Inflammatory macrophage treated with lipopolysaccharide for 4 hours (primary cell): ENCODE results near the gene SPPL2B.

Experiments used
- DNase-seq: peaks from one replicate; pipeline ENCODE4 v3.0.0-alpha.2; 2020

Gene SPPL2B

DNA sequence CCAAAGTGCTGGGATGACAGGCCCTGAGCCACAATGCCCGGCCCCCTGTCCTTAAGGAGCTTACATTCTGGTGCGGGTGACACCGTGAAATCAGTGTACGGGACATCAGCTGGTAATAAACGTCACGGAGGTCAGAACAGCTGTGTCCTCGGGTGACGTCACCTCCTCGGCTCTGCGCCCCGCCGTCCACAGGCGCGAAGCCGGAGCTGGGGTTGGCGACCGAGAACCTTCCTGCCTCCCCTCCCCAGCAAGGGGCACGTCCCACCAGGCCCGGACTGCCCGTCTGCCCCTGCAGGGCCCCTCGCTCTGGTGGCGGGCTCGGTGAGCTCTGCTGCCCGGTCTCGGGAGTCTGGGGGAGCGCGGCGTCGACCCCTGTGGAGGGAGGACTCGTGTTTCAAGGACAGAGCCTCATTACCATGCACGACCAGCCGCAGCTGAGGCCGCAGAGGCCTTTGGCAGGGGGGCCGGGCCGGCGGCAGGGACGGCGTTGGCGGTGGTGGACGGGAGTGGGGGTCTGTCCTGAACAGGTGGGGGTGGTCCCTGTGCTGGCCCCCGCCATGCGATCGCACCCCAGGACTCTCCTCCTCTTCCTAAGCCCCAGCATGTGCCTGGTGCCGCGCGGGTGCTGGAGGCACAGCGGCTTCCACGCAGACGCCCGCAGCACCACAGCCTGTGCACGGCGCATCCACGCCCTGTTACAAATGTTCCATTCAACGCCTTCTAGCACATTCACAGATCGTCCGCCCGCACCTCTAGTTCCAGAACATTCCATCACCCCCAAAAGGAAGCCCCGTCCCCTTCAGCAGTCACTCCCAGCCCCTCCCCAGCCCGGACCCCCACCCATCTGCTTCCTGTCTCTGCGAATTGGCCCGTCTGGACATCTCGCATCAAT is 25.9 kb upstream of the SPPL2B start:
- peak; percentile 45 for DNase-seq

DNA sequence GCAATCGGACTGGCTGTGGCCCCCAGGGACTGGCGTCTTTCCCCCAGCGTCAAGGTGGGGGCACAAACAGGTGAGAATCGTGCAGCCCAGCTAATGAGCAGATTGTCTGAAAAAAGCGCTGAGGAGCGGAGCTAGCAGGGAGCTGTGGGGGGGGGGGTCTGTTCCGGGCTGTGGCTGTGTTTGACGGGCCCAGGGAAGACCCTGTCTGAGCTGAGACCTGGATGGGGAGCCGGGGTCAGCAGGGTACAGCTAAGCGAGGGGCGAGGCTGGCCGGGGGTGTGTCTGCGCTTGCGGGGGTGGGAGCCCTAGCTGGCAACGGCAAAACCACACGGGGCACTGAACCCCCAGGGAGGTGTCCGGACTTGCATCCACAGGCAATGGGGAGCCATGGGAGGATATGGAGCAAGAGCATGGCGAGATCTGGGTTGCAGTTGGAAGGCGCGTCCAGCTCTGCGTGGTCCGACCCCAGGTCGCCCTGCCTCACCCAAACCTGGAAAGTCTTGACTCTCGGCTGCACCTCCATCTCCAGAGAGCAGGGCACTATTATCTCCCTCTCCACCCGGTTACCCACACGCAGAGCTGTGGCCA is 25.2 kb upstream of the SPPL2B start:
- DNase-seq, result no peak

DNA sequence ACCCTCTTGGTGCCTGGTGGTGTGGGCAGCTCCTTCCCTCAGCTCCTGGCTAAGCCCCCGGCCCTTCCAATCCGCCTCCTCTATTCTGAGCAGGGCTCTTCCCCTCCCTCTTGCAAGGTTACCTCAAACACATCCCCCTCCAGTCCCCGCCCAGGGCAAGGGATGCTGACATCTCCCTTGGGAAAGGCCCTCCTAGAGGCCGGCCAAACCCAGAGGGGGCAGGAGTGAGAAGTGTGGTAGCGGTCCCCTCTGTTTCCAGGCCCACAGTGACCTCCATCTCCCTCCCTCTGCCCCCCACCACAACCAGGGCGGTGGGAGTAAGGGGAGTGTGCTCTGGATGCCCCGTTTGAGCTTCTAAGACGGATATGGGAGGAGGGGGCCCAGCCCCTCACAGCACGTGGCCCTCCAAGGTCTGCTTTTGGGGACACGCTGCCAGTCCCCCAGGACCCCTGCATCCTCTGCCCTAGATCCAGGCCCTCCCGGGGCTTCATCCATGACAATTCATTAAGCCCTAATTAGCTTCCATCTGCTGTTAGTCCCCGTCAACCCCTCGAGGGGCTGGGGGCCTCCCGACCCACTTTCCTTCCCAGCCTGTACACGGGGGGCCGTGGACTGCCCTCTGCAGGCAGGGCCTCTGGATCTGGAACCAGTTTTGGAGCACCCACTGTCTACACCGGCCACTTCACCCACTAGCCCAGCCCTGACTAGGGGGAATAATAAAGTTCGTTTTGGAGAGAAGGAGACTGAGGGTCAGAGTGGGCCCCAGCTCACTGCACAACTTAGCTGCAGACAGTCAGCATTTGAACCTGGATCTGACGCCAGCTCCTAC is 22.8 kb upstream of the SPPL2B start:
- no peak for DNase-seq

DNA sequence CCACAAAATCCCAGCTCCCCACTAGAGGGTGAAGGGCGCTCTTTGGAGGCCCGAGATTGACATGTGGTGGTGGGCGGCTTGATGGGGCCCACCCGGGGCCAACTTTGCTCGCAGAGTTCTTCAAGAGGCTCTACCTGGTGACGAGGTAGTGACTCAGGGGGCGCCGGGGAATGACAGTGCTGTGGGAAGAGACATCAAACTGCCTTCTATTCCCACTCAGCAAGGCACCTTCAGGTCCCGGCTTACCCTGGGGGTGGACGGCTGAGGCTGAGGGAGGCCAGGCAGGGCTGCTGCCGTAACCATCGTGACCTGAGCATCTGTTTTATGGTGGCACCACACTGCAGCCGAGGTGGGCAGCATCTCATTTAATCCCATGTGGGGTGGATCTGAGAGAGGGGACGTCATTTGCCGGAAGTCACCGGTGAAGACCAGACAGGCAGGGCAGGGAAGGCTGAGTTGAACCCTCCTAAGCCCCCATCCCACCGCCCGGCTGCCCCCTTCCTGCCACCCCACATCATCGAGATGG is 22.1 kb upstream of the SPPL2B start:
- DNase-seq, result no peak

DNA sequence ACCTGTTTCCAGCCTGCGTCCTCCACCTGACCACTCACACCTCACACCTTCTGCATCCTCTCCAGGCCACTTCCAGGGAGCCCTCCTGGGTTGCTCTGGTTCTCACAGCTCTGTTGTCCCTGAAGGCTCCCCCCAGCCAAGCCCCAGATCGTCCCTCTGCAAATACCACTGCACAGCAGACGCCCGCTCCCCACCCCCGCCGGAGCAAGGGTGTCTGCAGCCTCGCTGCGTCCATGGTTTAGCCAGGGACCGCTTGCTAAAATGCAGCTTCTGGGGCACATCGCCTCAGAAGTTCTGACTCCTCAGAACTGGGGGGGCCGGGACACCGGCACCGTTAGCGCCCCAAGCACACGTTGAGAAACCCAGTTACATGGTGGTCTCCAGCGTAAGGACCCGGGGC is 21.5 kb upstream of the SPPL2B start:
- no peak for DNase-seq

DNA sequence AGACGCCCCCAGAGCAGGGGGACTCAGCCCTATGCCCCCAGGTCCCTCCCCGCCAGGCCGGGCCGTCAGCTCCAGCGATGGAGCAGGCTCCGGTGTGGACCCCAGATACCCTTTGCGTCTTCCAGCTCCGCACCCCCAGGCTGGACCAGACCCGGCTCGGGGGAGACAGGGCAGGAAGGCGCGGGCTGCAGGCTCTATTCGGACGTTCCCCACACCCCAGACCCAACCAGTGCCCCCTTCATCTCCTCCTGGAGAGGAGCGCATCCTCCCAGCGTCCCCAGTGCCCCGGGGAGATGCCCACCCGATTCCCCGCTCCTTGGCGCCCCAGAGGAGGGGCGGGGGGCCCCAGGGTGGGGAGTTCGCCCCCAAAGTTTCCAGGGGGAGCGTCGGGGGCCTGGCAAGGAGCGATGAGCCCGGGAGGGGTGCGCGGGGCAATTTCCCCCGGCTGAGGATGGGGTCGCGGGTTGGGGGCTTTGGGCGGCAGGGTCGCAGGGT is 20.9 kb upstream of the SPPL2B start:
- DNase-seq, result no peak

DNA sequence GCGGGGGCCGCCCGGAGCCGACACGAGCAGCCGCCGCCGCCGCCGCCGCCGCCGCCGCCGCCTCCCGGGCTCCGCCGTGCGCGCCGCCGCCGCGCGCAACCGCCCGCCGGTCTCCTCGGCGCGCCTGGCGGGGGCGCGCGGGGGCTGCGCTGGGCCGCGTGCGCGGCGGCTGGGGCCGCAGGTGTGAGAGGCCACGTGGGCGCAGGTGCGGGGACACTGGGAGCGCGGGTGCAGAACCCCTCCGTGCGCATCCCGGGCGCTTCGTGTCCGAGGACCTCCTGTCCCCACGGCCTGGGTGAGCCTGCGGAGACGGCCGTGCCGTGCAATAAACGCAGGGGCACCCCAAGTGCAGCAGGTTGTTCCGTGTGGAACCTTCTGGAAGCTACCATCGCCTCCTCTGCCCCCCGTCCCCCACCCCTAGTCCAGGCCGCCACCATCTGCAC is 20.3 kb upstream of the SPPL2B start, which contains the start of gene LINGO3:
Gene LINGO3, minus strand, starts transcription at position 41 of the 443 bp plus-strand sequence. CDS start 16,378 bp downstream, outside the sequence.
- DNase-seq, result no peak

DNA sequence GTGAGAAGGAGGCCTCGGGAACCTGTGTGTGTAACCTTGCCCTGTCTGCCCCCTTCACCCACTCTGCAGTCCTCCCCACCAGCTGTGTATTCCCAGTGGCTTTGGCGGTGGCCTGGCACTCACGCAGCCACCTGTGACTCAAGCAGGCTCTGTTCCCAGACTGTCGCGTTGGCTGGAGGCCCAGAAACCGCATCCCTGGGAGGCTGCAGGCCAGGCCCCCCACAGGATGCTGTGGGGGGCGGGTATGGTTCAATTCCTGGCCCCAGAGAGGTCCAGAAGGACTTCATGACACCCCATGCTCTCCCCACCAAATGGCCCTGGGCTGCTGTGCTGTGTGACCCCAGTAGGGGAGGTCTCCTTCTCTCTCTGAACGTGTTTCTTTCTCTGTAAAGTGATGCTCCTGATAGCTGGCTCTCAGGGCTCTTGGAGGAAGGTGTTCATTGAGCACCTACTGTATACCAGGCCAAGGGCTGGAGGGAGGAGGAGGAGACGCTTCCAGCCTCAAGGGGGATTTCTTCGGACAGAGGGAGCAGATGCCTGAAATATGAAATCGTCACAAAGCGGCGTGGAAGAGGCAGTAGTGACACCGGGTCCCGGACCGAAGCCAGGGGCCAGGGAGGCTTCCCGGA is 18.6 kb upstream of the SPPL2B start:
- DNase-seq, result no peak

DNA sequence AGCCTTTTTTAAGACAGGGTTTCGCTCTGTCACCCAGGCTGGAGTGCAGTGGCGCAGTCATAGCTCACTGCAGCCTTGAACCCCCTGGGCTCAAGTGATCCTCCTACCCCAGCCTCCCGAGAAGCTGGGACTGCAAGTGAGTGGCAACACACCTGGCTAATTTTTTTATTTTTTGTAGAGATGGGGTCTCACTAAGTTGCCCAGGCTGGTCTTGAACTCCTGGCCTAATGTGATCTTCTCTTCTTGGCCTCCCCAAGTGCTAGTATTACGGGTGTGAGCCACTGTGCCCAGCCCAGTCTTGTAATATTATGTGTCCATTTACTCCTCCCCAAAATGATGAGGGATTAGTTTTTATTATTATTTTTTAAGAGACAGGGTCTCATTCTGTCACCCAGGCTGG is 17.4 kb upstream of the SPPL2B start:
- DNase-seq, result no peak

DNA sequence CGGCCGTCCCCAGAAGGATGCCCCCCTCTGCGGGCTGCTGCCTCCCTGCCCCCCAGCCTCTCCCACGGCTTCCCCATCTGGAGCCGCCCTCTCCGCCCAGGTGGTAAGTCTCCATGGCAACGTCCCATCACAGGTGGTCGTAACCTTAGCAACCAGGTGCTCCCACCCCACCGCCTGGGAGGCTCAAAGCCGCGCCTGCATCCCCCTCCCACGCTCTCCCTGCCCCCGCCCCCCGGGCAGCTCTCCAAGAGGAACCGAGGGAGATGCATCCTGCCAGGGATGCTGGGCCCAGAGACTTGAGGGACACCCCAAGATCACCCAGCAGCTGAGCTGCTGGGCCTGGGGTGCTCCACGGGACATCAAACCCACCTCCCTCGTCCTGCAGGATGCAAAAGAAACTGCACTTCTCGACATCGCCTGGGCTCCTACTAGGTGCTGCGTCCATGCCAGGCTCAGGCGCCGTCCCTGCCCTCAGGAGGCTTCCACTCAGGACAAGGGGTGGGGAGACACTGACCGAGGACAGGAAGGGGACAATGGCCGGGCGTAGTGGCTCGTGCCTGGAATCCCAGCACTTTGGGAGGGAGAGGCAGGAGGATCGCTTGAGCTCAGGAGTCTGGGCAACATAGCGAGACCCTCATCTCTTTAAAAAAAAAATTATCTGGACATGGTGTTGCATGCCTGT is 15.5 kb upstream of the SPPL2B start:
- DNase-seq, result no peak

DNA sequence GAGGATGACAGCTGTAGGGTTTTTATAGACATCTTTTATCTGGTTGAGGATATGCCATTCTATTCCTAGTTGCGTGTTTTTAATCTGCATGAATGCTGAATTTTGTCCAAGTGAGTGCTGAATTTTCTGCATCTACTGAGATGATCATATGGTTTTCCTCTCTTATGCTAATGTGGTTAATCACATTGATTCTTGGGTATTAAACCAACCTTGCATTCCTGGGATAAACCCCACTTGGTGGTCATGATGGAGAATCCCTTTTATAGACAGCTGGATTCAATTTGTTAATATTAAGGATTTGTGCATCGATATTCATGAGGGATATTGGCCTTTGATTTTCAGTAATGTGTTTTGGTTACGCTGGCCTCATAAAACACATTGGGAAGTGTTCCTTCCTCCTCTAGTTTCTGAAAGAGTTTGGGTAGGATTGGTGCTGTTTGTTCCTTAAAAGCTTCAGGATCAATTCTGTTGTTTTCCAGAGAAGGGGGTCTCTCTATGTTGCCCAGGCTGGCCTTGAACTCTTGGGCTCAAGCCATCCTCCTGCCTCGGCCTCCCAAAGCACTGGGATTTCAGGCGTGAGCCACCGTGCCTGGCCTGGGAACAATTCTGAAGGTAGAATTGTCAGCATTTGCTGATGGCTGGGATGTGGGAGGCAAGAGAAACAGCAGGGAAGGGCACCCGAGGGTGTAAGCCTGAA is 13.2 kb upstream of the SPPL2B start:
- no peak for DNase-seq

DNA sequence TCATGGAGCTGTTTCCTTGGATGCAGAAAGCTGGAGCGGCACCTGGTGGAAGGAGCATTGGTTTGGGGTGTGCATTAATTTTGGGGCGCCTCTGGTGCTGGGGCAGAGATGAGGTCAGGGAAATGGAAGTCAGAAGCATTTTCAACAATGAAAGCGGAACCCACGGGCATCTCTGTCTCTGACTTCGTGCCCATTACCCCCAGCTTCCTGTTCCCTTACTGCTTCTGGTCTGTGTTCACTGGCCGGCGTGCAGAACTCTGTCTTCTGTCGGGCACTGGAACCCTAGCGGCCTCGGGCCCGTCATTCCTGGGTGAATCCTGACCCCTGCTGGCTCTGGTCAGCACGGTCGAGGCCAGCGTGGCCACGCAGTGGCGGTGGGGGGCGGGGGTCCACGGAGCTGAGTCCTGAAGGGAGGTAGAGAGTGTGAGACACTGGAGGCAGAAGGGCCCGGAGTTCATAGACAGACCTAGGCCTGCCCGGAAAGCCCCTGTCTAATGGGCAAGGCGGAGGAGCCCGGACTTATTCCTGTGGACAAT is 12.6 kb upstream of the SPPL2B start:
- DNase-seq, result peak; percentile 89

DNA sequence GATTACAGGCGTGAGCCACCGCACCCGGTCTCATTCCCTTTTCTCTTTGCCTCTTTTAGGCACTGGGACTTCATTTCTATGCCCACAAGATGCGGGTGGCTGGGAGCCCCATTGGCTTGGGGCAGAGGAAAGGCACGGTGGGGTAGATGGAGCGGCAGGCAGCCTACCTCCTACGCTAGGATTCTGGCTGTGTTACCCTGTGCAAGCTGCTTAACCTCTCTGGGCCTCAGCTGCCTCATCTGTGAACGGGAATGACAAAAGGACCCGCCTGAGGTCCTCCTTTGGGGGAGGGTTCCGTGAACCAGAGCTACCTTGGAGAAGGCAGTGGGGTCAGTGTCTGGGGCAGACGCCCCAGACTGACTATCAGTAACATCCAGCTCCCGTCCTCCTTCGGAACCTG is 11.2 kb upstream of the SPPL2B start:
- DNase-seq, result no peak

DNA sequence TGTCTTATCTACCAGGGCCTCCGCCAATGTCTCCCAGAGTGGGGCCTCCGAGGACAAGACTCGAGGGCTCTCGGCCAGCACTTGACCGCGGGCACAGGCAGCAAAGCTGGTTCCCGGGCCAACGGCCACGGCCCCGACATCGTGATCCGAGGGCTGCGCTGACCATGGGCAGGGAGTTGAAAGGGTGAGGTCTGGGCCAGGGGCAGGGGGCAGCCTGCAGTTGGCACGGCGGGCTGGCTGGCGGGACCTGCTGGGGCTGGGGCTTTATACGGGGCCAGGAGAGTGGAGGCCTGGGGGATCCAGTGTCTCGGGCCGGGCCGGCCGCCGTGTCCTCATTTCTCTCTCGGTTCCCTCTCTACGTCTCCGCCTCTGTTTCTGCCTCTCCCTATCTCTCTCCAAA is 10.7 kb upstream of the SPPL2B start:
- DNase-seq, result no peak

DNA sequence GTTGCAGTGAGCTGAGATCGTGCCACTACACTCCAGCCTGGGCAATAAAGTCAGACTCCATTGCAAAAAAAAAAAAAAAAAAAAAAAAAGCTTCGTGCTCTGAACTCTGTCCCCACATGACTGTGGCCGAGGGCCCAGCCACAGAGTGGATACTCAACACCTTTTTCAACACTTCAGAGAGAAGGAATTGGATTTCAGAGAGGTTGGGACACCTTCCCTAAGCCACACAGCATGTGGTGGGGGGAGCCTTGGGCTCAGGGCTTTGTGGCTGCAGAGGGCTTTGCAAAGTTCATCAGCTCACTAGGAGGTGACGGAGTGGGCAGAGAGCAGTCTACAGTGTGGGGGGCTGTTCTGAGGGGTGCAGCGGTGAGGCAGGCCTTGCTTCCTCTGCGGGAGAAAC is 9.6 kb upstream of the SPPL2B start:
- no peak for DNase-seq

DNA sequence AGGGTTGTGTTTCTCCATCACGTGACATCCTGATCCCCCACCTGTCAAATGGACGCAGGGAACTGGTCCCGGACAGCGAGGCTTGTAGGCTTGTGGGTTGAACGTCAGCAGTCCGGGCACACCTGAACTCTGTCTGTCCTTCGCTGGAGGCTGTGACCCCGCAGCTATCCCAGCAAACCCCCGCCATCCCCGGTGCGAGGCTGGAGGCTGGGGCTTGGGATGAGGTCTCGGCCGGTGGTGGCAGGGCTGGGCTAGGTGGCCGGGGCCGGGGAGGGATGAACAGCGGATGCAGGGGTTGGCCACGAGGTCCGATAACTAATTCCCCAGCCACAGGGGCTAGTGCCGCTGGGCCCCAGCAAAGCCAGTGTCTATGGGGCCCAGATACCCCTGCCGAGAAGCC is 8.9 kb upstream of the SPPL2B start:
- no peak for DNase-seq

DNA sequence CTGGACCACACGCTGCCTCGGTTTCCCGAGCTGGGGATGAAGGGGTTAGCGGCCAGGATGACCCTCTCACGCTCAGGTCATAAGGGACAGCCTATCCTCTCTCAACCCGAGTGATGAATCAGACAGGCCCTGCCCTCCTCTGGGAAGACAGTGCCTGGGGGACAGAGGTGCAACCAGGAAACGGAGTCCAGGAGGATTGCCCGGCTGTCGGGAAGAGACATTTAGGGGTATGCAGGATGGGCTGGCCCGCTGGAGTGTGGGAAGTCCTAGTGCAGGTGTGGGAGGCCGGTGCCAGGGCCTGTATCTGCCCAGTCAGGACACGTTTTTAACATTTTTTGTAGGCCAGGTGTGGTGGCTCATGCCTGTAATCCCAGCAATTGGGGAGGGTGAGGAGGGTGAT is 8.4 kb upstream of the SPPL2B start:
- no peak for DNase-seq

DNA sequence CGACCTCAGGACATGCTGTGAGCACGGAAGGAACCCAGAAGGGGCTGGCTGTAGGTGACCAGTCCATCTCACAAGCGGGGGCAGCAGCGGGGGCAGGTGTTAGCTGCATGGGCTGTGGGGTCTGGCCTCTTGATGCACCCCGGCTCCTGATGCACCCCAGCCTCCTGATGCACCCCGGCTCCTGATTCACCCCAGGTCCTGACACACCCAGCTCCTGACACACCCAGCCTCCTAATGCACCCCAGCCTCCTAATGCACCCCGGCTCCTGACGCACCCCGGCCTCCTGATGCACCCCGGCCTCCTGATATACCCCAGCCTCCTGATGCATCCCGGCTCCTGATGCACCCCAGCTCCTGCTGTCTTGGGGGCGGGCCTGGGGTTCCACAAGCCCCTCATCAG is 7.5 kb upstream of the SPPL2B start:
- DNase-seq, result no peak

DNA sequence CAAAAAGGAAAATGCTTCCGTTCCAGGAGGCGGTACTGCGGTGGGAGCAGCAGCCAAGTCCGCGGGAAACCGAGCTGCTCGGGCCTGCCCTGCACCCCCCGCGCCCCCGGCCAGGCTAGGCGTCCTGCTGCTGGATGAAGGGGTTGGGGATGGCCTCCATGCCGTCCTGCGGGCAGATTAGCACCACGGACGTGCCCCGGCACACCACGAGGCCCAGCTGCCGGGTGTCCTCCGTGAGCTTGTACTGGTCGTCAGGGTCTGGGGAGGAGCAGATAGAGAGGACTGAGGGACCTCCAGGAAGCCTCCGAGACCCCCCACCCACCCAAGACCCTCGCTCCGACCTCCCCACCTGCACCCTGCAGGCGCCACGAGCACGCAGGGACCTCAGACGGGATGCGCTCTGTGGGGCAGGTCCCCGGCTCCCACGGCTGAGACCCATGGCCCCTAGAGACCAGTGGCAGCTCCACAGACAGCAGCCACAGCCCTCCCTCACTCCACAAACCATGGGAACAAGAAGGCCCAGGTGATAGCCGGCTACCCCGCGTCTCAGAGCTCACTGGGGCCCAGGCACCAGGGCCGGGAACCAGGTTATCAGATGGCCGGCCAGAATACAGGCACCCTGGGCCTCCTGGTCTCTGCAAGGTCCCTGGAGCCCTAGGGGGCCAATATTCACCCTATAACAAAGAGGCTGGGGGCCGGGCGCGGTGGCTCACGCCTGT is 6.8 kb upstream of the SPPL2B start:
- DNase-seq, result no peak

DNA sequence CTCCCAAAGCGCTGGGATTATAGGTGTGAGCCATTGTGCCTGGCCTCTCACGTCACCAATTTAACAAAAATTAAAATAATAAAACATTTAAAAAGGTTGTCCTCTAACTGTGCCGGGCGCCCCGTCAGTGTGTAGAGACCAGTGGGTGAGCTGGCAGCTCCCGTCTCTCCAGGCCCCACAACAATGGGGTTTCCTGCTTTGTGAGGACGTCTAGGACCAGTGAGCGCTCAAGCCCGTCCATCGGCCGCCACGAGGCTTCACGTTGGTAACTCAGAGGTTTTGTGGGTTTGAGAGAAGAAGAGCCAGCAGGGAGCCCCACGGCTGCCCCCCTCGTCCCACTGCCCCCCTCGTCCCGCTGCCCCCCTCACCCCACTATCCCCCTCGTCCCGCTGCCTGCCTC is 4.8 kb upstream of the SPPL2B start:
- DNase-seq, result no peak
